Cardiac septum (tissue), 1 donor: ENCODE measurements around the gene ARHGEF26. TPM values are rescaled to one million over a fixed set of nuclear protein-coding genes. Genes with fewer than 3 reads are reported as not detected.
"Not testable (repeated sequence)": the region's sequence is repeated elsewhere in the genome, so short reads cannot be mapped to it uniquely, and the experiment has no call there.

Source experiments
- DNase-seq: peaks from one replicate; pipeline ENCODE4 v3.0.0-alpha.2; 2020; ENCODE audit warnings: low spot score
- intact Hi-C: fragments of 100-400 bp; cut with DNase I; formaldehyde crosslinking; loops from one replicate; pipeline ENCODE4 v1.14.0; 2022
- long read RNA-seq: library from polyadenylated mRNA; unstranded; transcript quantifications from one replicate; pipeline ENCODE4 v2.0.0, GENCODE V29; 2021
- total RNA-seq: library from RNA; stranded (reverse); fragmentation: NEBNext Ultra II Directional; extraction: Animal tissue kit (Norgen Biotek cat#: 25700); gene quantifications from one replicate; pipeline ENCODE4 v1.2.1, GENCODE V29; 2021
- donor health status: DM: no; HTN: no; CAD: no.

The ARHGEF26 gene
- total RNA-seq: 2.9 TPM
- long read RNA-seq, partial matches to known transcripts: 2 of 4 reads
- long read RNA-seq, other reads (novel, unspliced or antisense): 2 of 4 reads

DNA sequence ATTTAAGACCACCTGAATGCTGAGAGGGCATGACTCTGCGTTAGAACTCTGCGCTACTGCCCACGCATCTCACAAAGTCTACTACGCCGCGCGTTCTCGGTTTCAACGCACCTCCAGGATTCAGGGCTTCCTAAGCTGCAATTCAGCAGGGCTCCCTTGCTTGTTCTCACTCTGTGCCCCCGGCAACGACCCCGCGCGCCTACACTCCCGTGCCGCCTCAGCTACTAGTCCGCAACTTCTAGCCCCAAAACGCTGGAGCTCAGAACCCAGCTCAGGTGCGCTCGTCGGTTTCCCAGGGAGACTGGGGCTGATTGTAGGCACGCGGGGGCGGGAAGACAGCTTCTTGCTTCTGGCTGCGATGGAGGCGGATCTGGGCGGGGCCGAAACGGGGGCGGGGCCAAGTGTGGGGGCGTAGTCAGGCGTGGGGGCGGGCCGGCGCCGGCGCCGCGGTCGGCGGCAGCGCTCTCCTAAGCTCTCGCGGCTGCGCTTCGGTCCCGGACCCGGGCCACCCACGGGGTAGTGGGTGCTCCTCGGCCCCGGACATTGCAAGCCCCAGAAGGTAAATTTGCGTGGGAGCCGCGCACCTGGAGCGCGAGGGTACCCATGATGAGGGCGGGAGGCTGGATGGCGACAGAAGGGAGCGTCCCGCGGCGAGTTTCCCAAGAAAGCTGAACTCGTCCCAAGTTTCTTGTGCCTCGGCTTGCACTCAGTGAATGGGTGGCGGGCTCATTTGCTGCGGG is at the start of gene ARHGEF26:
TSS of gene ARHGEF26 (plus strand) at position 430 of the 740 bp plus-strand sequence. CDS start 603 bp downstream, outside the sequence.
- peak; percentile 92 for DNase-seq
- intact Hi-C loops: loop anchor here (5.0 kb wide), 1 partner anchor 116 kb away; no protein-coding TSS in a partner anchor

DNA sequence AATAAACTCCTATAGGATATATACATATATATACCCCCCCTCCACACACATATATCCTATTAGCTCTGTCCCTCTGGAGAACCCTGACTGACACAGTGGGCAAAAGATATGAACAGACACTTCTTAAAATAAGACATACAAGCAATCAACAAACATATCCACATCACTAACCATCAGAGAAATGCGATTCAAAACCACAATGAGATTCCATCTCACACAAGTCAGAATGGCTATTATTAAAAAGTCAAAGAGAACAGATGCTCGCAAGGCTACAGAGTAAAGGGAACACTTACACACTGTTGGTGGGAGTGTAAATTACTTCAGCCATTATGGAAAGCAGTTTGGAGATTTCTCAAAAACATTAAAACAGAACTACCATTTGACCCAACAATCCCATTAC is 46.2 kb upstream of the ARHGEF26 start:
- intact Hi-C loops: no loop called here
- DNase-seq: no peak

DNA sequence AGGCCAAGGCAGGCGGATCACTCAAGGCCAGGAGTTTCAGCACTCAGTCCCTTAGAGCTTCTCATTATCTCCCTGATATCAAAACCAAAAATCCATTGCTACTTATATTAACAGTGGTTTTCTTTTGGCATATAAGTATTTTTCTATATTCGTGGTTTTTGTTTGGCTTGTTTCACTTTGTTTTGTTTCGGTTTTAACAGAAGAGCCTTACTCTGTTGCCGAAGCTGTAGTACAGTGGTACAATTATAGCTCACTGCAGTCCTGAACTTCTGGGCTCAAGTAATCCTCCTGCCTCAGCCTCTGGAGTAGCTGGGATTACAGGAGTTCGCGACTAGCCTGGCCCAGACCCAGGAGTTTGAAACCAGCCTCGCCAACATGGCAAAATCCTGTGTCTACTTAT is 42.5 kb upstream of the ARHGEF26 start:
- intact Hi-C loops: no loop called here
- DNase-seq: no peak

DNA sequence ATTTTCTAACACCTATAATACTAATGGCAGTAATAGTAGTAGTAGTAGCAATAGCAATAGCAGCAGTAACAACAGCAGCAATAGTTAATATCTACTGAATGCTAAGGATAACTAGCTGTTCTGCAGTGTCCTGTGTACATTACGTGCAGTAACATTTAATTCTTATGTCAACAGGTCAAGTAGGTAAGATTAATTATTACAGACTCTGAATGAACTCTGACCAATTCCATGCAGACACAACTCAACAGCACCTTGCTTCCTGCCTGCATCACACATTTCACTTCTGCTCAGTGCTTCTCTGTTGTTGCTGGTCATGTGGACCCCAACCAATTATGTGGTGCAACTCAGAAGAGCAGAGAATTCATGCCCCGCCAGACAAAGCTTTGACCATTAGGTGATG is 39.9 kb upstream of the ARHGEF26 start:
- intact Hi-C loops: no loop called here
- DNase-seq: no peak

DNA sequence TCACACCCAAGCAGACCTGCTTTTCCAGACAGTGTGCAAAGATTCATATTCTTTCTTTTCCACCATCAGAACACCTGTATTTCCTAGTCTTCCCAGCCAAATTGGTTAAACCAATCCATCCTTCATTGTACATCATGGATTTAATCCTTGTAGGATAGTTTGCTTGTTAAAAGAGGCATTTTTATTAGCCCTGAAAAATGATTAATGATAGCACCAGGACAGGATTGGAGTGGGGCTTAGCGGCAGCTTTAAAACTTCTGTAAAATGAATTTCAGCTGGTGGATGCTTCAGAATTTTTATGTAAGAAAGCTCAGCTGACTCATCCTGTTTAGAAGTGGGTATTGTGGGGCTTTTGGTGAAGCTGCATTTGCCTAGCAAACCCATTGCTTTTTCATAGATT is 36.1 kb upstream of the ARHGEF26 start:
- no peak for DNase-seq
- intact Hi-C loops: no loop called here

- intact Hi-C loops: no loop called here
- no peak for DNase-seq
Measured at GRCh38 chr3:154085799-154086198, 35.4 kb upstream of the ARHGEF26 start.

DNA sequence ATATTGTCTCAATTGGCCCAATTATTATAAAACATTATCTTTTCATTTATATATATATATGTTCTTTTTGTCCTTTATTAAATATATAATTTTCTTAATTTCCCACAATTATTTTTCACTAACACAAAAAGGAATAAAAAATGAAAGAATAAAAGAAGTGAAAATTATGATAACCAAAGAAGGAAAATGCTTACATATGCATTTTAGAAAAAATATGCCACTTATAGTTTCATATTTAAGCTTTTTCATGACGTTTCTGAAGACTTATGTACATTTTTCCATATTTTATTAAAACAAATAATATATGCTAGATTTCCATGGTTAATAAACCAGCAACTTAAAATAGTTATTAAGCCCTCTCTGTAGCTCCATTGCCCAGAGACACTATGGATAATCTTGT is 34.9 kb upstream of the ARHGEF26 start:
- intact Hi-C loops: no loop called here

GRCh38 chr3:154087756-154088480 is 33.3 kb upstream of the ARHGEF26 start:
- DNase-seq, intact Hi-C loops: not testable (repeated sequence)

More for the DNA sequence above, 34.9 kb upstream of the ARHGEF26 start:
- no peak for DNase-seq

DNA sequence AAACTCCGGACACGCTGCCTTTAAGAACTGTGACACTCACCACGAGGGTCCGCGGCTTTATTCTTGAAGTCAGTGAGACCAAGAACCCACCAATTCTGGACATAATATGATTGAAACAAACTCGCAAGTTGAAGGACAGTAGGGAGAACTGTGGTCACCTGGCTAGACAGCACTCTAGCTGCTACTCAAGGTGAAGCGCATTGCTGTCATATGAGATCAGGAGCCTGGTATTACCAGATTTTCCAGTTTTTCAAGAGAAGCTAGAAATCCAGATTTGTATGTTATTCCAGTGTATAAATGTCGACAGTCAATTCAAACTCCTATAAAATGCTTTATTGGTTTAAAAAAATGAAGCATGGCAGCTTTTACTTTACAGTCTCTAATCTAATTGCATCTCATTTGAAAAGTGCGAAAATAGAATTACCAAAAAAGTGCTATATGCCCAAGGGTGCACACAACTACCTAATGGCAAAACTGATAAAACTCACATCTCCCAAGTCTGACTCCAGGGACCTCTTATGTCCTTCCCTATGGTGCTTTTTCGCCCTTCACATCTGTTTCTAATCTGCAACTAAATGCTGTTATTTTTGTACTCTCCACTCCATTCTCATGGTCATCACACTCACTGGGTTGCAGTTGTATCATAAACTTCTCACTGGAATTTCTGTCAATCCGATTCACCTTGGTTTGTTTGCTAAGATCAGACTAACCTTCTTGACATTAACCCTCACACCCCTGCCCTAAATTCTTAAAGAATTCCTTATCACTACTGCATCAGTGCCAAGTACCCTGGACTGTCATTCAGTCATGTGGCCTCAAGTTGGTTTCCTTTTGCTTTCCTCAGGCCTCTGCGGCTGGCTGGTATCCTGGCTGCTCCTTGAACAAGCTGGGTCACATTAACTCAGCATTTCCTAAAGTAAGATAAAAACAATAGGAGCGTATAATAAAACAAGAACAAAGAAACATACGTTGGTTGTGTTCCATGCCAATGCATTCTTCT is 31.5 kb upstream of the ARHGEF26 start:
- DNase-seq: no peak
- intact Hi-C loops: no loop called here

DNA sequence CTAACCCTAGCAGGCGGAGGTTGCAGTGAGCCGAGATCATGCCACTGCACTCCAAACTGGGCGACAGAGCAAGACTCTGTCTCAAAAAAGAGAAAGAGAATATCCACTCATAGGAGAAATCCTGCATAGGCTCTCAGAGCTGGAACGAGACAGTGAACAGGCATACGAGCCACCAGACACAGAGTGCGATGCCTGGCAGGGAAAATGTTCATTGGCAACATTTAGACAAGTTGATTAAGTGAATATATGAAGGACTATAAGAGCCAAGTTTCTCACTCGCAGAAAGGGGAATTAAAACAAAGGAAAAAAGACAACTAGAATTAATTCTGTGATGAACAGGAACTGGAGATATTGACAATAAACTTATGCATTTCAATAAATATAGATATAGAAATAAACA is 27.1 kb upstream of the ARHGEF26 start:
- no peak for DNase-seq
- intact Hi-C loops: no loop called here

- intact Hi-C loops: loop anchor here (5.0 kb wide), 1 partner anchor 156 kb away; no protein-coding TSS in a partner anchor
- no peak for DNase-seq
Measured at GRCh38 chr3:154095832-154096421, 25.3 kb upstream of the ARHGEF26 start.

- intact Hi-C loops: loop anchor here (5.0 kb wide), 1 partner anchor 154 kb away; no protein-coding TSS in a partner anchor
- no peak for DNase-seq
Measured at GRCh38 chr3:154098376-154098775, 22.8 kb upstream of the ARHGEF26 start.

DNA sequence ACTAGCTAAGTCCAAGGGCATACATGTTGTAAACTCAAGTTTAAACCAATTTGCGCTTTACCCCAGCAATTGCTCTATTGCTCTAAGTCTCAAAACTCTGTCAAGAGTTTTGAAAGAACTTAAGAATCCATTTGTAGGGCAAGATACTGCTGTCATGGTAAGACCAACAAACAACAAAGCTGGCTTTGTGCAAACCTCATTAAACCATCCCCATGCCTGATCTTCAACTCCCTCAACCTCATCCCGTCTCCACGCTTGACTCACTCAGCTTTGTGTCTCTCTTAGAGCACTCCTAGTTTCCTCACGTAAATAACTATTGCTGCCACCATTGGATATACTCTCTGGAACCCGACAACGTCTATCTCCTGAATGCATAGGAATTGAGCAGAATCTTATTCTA is 20.6 kb upstream of the ARHGEF26 start:
- DNase-seq: no peak

GRCh38 chr3:154101250-154101649 is 19.9 kb upstream of the ARHGEF26 start:
- intact Hi-C loops: no loop called here
- no peak for DNase-seq

More for the DNA sequence above, 20.6 kb upstream of the ARHGEF26 start:
- intact Hi-C loops: no loop called here

- intact Hi-C loops: no loop called here
- no peak for DNase-seq
Measured at GRCh38 chr3:154102225-154102624, 19.0 kb upstream of the ARHGEF26 start.

- intact Hi-C loops: no loop called here
- DNase-seq: no peak
Measured at GRCh38 chr3:154105218-154105975, 15.8 kb upstream of the ARHGEF26 start.

GRCh38 chr3:154111365-154111935 is 9.7 kb upstream of the ARHGEF26 start:
- DNase-seq: no peak
- intact Hi-C loops: no loop called here
